GM06990 (cell line): ENCODE results near the gene ABCG2.

Experiments used
- DNase-seq: peaks from one replicate; pipeline ENCODE4 v3.0.0-alpha.2; 2011; ENCODE audit not compliant: insufficient read length; ENCODE audit errors: extremely low read depth
- H3K27me3 ChIP-seq: replicated peaks from 2 replicates; pipeline ENCODE4 v1.6.0; 2011; ENCODE audit warnings: low read length; ENCODE audit not compliant: control insufficient read depth, insufficient read depth
- H3K36me3 ChIP-seq: 2 replicates; pipeline ENCODE4 v1.5.1; 2011; ENCODE audit warnings: low read length; ENCODE audit not compliant: control insufficient read depth, insufficient read depth
- H3K4me3 ChIP-seq: replicated peaks from 2 replicates; pipeline ENCODE4 v1.5.1; 2011; ENCODE audit warnings: low read depth, mild to moderate bottlenecking, control low read depth, low read length
- TF ChIP-seq, protein P1 (sequence below): IDR thresholded peaks from 2 replicates; pipeline ENCODE4 v1.5.1; 2011; ENCODE audit warnings: low read length, control low read depth, mild to moderate bottlenecking, inconsistent platforms; ENCODE audit not compliant: insufficient read depth, poor library complexity, severe bottlenecking

The ABCG2 gene

DNA sequence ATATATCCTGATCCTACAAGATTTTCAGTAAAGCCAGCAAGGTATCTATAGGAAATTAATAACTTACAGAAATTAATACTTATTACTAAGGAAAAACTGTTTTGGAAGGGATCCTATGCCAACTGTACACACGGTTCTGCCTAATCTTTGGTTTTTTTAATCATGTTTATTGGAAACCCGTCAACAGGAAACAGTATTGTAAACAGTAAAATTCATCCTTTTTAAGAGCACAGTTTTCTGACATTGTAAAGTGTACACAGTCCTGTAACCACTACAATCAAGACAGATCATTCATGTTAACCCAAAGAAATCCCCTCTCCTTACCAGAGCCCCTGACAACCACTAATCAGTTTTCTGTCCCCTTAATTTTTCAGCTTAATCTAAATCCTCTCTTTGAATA is 9.9 kb downstream of the ABCG2 start:
- TF ChIP-seq, protein P1, sequence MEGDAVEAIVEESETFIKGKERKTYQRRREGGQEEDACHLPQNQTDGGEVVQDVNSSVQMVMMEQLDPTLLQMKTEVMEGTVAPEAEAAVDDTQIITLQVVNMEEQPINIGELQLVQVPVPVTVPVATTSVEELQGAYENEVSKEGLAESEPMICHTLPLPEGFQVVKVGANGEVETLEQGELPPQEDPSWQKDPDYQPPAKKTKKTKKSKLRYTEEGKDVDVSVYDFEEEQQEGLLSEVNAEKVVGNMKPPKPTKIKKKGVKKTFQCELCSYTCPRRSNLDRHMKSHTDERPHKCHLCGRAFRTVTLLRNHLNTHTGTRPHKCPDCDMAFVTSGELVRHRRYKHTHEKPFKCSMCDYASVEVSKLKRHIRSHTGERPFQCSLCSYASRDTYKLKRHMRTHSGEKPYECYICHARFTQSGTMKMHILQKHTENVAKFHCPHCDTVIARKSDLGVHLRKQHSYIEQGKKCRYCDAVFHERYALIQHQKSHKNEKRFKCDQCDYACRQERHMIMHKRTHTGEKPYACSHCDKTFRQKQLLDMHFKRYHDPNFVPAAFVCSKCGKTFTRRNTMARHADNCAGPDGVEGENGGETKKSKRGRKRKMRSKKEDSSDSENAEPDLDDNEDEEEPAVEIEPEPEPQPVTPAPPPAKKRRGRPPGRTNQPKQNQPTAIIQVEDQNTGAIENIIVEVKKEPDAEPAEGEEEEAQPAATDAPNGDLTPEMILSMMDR: no peak
- H3K36me3 ChIP-seq: no peaks in the 10 kb centered on the region
- no peaks in the 10 kb centered on the region; the same call in 1 of the 2 replicates for H3K27me3 ChIP-seq
- H3K4me3 ChIP-seq: no peak overlapping the region
- DNase-seq: no peak

DNA sequence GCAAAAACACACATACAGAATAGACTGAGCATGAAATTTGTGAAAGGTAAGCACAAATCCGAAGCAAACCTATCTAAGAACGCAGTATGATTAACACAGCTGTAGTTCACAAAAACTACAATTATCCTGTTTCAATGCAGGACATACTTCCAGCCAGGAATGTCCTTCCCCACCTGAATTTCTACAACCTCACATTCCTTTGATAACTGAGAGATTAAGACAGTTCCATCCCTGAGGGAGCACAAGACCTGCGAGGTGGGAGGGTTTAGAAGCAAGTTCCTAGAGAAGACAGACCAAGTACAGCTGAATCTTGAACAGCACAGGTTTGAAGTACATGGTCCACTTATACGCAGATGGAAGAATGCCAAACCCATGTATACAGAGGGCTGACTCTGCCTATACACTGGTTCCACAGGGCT is 10.6 kb downstream of the ABCG2 start:
- Histone ChIP-seq H3K36me3 (no peaks in the 10 kb centered on the region), H3K27me3 (no peaks in the 10 kb centered on the region; the same call in 1 of the 2 replicates), H3K4me3 (no peak overlapping the region)
- DNase-seq: no peak
- TF ChIP-seq, protein P1: no peak

DNA sequence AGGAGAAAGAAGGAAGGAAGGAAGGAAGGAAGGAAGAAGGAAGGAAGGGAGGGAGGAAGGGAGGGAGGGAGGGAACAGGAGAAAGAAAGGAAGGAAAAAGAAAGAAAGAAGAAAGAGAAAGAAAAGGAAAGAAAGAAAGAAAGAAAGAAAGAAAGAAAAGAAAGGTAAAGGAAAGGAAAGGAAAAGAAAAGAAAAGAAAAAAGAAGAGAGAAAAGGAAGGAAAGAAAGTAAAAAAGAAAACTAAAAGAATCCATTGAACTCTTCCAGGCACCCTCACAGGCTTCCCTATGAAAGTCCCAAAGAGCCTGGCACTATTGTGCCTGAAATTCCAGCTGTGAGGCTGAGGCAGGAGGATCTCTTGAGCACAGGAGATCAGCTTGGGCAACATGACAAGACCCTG is 11.5 kb downstream of the ABCG2 start:
- TF ChIP-seq, protein P1: no peak
- Histone ChIP-seq H3K4me3 (no peak overlapping the region), H3K27me3 (no peaks in the 10 kb centered on the region; the same call in 1 of the 2 replicates), H3K36me3 (no peaks in the 10 kb centered on the region)
- no peak for DNase-seq

DNA sequence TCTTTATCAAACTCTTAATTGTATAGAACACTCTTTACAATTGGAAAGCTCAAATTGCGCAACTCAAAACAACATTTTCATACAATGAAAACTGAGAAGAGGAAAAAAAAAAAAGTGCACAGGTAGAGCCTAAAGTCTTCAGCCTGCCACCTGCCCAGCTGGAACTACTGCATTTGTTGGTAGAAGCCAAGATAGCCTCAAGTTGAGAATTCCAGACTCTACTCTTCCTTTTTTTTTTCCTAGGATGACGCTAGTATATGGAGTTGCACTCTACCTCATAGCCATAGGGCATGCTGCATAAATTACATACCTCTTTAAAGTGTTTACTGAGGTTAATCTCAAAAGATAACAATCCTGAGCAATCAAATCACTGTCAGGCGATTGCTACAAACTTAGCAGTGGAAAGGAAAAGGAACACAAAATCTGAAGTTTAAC is 13.6 kb downstream of the ABCG2 start:
- TF ChIP-seq, protein P1: no peak
- no peaks in the 10 kb centered on the region; the same call in 1 of the 2 replicates for H3K27me3 ChIP-seq
- no peak for DNase-seq
- no peaks in the 10 kb centered on the region for H3K36me3 ChIP-seq
- no peak overlapping the region for H3K4me3 ChIP-seq

DNA sequence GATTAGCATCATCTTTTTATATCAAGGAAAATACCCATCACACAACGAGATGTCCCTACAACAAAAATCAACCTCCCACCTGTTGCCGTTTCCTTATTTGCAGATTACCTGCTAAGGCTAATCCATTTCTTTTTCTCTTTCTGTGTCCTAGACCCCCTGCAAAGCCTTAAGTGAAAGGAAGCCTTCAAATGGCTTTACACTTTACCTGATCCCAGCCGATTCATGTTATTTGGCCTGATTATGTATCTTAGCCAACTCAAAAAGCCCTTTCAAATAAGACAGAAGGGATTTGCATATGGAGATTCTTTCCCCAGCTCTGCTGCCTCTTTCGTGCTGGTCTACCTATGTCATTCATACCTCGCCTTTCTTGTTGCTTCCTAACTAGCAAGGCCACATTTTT is 14.4 kb downstream of the ABCG2 start:
- H3K4me3 ChIP-seq: no peak overlapping the region
- H3K27me3 ChIP-seq: no peaks in the 10 kb centered on the region; the same call in 1 of the 2 replicates
- H3K36me3 ChIP-seq: no peaks in the 10 kb centered on the region
- TF ChIP-seq, protein P1: no peak
- no peak for DNase-seq

DNA sequence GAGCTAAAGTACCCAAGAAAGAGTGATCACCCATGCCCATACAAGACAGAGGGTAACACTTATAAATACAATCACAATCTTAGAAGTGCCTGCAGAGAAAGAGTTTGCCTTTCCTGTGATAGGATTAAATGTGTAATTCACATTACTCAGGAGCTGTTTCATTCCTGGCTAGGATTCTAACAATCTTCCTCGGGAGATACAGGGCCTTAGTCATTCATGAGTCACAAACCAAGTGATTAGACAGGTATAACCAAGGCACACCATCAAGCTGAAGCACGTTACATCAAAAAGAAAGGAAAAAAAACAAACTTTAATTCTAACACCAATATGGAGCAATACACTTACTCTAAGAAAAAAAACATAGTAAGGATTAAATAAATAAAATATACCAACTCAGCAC is 14.9 kb downstream of the ABCG2 start:
- Histone ChIP-seq H3K27me3 (no peaks in the 10 kb centered on the region; the same call in 1 of the 2 replicates), H3K4me3 (no peak overlapping the region), H3K36me3 (no peaks in the 10 kb centered on the region)
- no peak for DNase-seq
- TF ChIP-seq, protein P1: no peak
